Tibial artery (tissue), 4 donors: ENCODE results near the gene IGSF11.

Source experiments
- DNase-seq, 2 donors: peaks; one replicate each; pipeline ENCODE4 v3.0.0-alpha.2; 2019
- H3K27ac ChIP-seq, 2 donors: fragments of 200-600 bp; sonication (generic) in 1 of 2; 1 replicate in 1 of 2; 2 replicates in 1 of 2; pipeline ENCODE4 v1.5.1; 2018 to 2019; ENCODE audit warnings: mild to moderate bottlenecking in 1 of 2
- H3K27me3 ChIP-seq, 2 donors: fragments of 200-600 bp; sonication (generic) in 1 of 2; one replicate each; pipeline versions ENCODE4 v1.5.1 to v1.6.0; 2016 to 2019
- H3K36me3 ChIP-seq, 3 donors: fragments of 200-600 bp; sonication (generic) in 2 of 3; one replicate each; pipeline ENCODE4 v1.5.1; 2016 to 2019; ENCODE audit warnings: mild to moderate bottlenecking in 2 of 3
- H3K4me1 ChIP-seq, 4 donors: fragments of 200-600 bp; sonication (generic) in 2 of 4; 1 replicate in 3 of 4; 2 replicates in 1 of 4; pipeline ENCODE4 v1.5.1; 2016 to 2019
- H3K4me3 ChIP-seq, 2 donors: fragments of 200-600 bp; sonication (generic) in 1 of 2; 1 replicate in 1 of 2; 2 replicates in 1 of 2; pipeline ENCODE4 v1.5.1; 2018 to 2019; ENCODE audit warnings: mild to moderate bottlenecking in 2 of 2
- H3K9me3 ChIP-seq, 3 donors: fragments of 200-600 bp; sonication (generic) in 1 of 3; one replicate each; pipeline ENCODE4 v1.5.1; 2016 to 2019
- CTCF ChIP-seq, 2 experiments: fragments of 200-600 bp in 1 of 2; fragments of 450-650 bp in 1 of 2; IDR thresholded peaks; one replicate each; pipeline ENCODE4 v1.5.1; 2017 to 2019; ENCODE audit warnings: antibody characterized with exemption in 2 of 2, mild to moderate bottlenecking in 1 of 2, moderate library complexity in 1 of 2
- intact Hi-C: fragments of 100-400 bp; cut with DNase I; formaldehyde crosslinking; loops from one replicate; pipeline ENCODE4 v1.15.0; 2023; ENCODE audit warnings: low total_unique reads

IGSF11 gene

GRCh38 chr3:118968640-118969039, 66.0 kb downstream of the IGSF11 start:
- H3K27ac ChIP-seq = no peak overlapping the region
- H3K36me3 ChIP-seq = no peaks in the 10 kb centered on the region
- DNase-seq = no peak
- H3K4me1 ChIP-seq = no peaks in the 10 kb centered on the region
- H3K9me3 ChIP-seq = no peaks in the 10 kb centered on the region
- no peak for TF ChIP-seq CTCF (IDR thresholded peaks at IDR 0.05)
- no peak overlapping the region for H3K4me3 ChIP-seq
- H3K27me3 ChIP-seq = peaks cover 0 to 2% of the 10 kb centered on the region in 2 donors
- intact Hi-C loops = no loop called here

- no peaks in the 10 kb centered on the region for H3K4me1 ChIP-seq
- no peaks in the 10 kb centered on the region for H3K36me3 ChIP-seq
- intact Hi-C loops = no loop called here
- no peak for TF ChIP-seq CTCF (IDR thresholded peaks at IDR 0.05)
- DNase-seq = no peak
- peaks cover 0 to 2% of the 10 kb centered on the region in 2 donors for H3K27me3 ChIP-seq
- no peak overlapping the region for H3K4me3 ChIP-seq
- no peak overlapping the region for H3K27ac ChIP-seq
- H3K9me3 ChIP-seq = no peaks in the 10 kb centered on the region
Measured at GRCh38 chr3:118968111-118968510, 66.5 kb downstream of the IGSF11 start.

- Histone ChIP-seq H3K27me3 (peaks cover 0 to 2% of the 10 kb centered on the region in 2 donors), H3K4me3 (no peak overlapping the region), H3K36me3 (no peaks in the 10 kb centered on the region), H3K9me3 (no peaks in the 10 kb centered on the region), H3K4me1 (no peaks in the 10 kb centered on the region), H3K27ac (no peak overlapping the region)
- DNase-seq = no peak
- no peak for TF ChIP-seq CTCF (IDR thresholded peaks at IDR 0.05)
- intact Hi-C loops = no loop called here
Measured at GRCh38 chr3:118966700-118967099, 67.9 kb downstream of the IGSF11 start.

- no peak for TF ChIP-seq CTCF (IDR thresholded peaks at IDR 0.05)
- intact Hi-C loops = no loop called here
- Histone ChIP-seq H3K27me3 (peaks cover 0 to 2% of the 10 kb centered on the region in 2 donors), H3K4me3 (no peak overlapping the region), H3K27ac (no peak overlapping the region), H3K36me3 (no peaks in the 10 kb centered on the region), H3K9me3 (no peaks in the 10 kb centered on the region), H3K4me1 (no peaks in the 10 kb centered on the region)
- no peak for DNase-seq
Measured at GRCh38 chr3:118963711-118964110, 70.9 kb downstream of the IGSF11 start.

DNA sequence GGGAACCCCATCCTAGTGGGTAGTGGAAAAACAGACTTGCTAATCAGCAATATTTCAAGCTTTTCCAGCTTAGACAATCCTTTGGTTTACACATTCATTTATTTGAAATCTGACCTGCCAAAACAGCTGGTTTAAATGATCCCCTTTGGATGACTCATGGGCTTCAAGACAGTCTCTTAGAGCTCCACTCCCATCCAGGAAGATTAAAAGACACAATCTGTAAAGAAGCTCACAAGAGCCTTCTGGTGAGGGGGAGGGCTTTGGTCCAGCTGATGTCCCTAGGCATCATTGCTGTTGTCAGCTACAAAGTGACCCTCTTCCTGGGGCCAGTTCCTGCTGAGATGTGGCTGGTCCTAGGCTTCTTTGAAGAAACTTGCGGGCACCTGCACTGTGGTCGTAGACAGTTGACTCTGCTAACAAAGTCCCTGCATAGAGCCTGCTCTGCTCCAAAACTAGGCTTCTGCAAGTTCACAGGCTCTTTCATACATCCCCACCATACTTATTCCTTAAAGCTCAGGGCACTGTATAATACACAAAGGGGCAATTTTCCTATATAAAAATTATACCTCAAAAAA, 73.7 kb downstream of the IGSF11 start:
- H3K27ac ChIP-seq = no peak overlapping the region
- H3K27me3 ChIP-seq = no peaks in the 10 kb centered on the region
- no peak for DNase-seq
- H3K4me3 ChIP-seq = no peak overlapping the region
- TF ChIP-seq CTCF (IDR thresholded peaks at IDR 0.05) = no peak
- H3K4me1 ChIP-seq = no peaks in the 10 kb centered on the region
- H3K36me3 ChIP-seq = no peaks in the 10 kb centered on the region
- intact Hi-C loops = no loop called here
- H3K9me3 ChIP-seq = no peaks in the 10 kb centered on the region
